ENCODE results near the gene FAM76A. TPM values are rescaled to one million over a fixed set of nuclear protein-coding genes. Genes with fewer than 3 reads are reported as not detected.
"Not testable (repeated sequence)": the region's sequence is repeated elsewhere in the genome, so short reads cannot be mapped to it uniquely, and the experiment has no call there.

Gene FAM76A
- total RNA-seq, 6 donors from 2014 or later: 10.9 to 50.3 (median 21.2) TPM

DNA sequence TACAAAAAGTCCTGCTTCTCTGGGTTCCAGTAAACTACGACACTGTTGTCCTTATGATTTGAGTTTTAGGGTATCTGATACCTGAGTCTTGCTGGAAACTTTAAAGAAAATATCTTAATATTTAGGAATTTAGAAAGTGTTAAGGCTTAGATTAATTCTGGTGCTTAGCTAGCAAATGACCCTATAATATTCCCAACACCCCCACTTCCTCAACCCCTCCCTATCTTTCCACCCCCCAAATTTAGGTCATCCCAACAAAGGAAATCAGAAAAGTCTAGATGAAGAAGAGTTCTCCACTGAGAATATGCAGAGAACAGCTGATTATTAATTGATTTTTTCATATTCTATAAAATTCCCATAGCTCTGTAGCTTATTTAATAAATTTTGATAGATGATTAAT is 58.9 kb downstream of the FAM76A start:
- no peaks in the 10 kb centered on the region for H3K9me3 ChIP-seq
- WGBS, 2 donors: 90 to 96% methylated on average over 1 of the region's 1 CpG
- H3K4me1 ChIP-seq: peaks cover 60 to 86% (median 74%) of the 10 kb centered on the region in 4 donors
- TF ChIP-seq EP300 (IDR thresholded peaks at IDR 0.05): no peak
- TF ChIP-seq, protein P1, sequence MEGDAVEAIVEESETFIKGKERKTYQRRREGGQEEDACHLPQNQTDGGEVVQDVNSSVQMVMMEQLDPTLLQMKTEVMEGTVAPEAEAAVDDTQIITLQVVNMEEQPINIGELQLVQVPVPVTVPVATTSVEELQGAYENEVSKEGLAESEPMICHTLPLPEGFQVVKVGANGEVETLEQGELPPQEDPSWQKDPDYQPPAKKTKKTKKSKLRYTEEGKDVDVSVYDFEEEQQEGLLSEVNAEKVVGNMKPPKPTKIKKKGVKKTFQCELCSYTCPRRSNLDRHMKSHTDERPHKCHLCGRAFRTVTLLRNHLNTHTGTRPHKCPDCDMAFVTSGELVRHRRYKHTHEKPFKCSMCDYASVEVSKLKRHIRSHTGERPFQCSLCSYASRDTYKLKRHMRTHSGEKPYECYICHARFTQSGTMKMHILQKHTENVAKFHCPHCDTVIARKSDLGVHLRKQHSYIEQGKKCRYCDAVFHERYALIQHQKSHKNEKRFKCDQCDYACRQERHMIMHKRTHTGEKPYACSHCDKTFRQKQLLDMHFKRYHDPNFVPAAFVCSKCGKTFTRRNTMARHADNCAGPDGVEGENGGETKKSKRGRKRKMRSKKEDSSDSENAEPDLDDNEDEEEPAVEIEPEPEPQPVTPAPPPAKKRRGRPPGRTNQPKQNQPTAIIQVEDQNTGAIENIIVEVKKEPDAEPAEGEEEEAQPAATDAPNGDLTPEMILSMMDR (IDR thresholded peaks at IDR 0.05): no peak
- TF ChIP-seq POLR2A (IDR thresholded peaks at IDR 0.05): no peak
- no peak for TF ChIP-seq POLR2AphosphoS5 (IDR thresholded peaks at IDR 0.05)
- H3K4me3 ChIP-seq: no peak overlapping the region
- no peaks in the 10 kb centered on the region for H3K27me3 ChIP-seq
- no peak for DNase-seq
- peak overlapping the region; percentile 32 to 87 (median 80) for H3K27ac ChIP-seq
- peaks cover 0 to 14% (median 4%) of the 10 kb centered on the region in 4 donors for H3K36me3 ChIP-seq
- ATAC-seq (ENCODE audit: low FRiP score in 2 of 2): no peak

DNA sequence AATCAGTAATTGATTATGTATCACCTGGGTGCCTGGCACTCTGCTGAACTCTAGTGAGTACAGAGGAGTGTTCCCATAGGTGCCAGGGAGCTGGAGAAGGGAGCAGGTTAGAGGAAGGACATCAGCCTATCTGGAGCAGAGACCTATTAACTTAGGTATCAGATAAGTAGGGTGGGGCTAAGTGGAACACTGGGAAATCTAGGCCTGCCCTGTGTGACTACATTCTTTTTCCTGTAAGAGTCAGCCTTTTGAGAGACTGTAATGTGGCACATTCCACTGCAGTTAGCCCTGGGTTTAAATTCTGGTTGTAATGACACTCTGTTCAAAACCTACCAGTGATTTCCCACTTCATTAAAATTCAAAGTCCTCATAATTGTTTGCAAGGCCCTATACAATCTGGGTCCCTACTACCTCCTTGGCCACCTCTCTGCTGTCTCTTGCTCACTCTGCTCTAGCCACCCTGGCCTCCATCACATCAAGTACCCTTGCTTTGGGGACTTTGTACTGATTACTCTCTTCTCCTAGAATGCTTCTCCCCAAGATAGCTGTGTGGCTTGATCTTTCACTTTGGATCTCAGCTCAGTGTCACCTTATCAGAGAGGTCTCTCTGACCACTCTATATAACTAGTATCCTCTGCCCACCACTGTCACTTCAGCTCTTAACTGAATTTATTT is 60.2 kb downstream of the FAM76A start:
- ATAC-seq (ENCODE audit: low FRiP score in 2 of 2): peak; percentile 55 to 91
- Histone ChIP-seq H3K4me1 (peaks cover 63 to 87% (median 78%) of the 10 kb centered on the region in 4 donors), H3K9me3 (no peaks in the 10 kb centered on the region), H3K27me3 (no peaks in the 10 kb centered on the region), H3K27ac (peak overlapping the region; percentile 76 to 87 (median 82)), H3K4me3 (no peak overlapping the region), H3K36me3 (peaks cover under 1 to 14% (median 9%) of the 10 kb centered on the region in 4 donors)
- DNase-seq: peak in 1 of 2 donors; percentile 77
- TF ChIP-seq EP300 (IDR thresholded peaks at IDR 0.05) (peak; percentile 13 to 95 (median 78)), POLR2AphosphoS5 (IDR thresholded peaks at IDR 0.05) (peak; percentile 43 to 48), POLR2A (IDR thresholded peaks at IDR 0.05) (peak in 1 of 4 donors; percentile 48)
- TF ChIP-seq, protein P1 (IDR thresholded peaks at IDR 0.05): no peak

- no peak for ATAC-seq (ENCODE audit: low FRiP score in 2 of 2)
- DNase-seq: no peak
- Histone ChIP-seq H3K27me3 (no peaks in the 10 kb centered on the region), H3K4me1 (peaks cover 63 to 86% (median 77%) of the 10 kb centered on the region in 4 donors), H3K27ac (peak overlapping the region; percentile 76 to 87 (median 82)), H3K4me3 (no peak overlapping the region), H3K9me3 (no peaks in the 10 kb centered on the region), H3K36me3 (peaks cover 7 to 29% (median 17%) of the 10 kb centered on the region in 4 donors)
- TF ChIP-seq EP300 (IDR thresholded peaks at IDR 0.05) (peak; percentile 22 to 92 (median 47)), POLR2A (IDR thresholded peaks at IDR 0.05) (no peak), POLR2AphosphoS5 (IDR thresholded peaks at IDR 0.05) (peak in 1 of 2 donors; percentile 51)
- TF ChIP-seq, protein P1 (IDR thresholded peaks at IDR 0.05): no peak
These were observed 62.1 kb downstream of the FAM76A start for GRCh38 chr1:27787895-27788294.

GRCh38 chr1:27789540-27790041 is 63.8 kb downstream of the FAM76A start:
- ATAC-seq (ENCODE audit: low FRiP score in 2 of 2): peak; percentile 77 to 82
- peaks cover 51 to 73% (median 69%) of the 10 kb centered on the region in 4 donors for H3K4me1 ChIP-seq
- WGBS, 2 donors: 37 to 43% methylated on average over 4 of the region's 4 CpGs
- no peak overlapping the region for H3K4me3 ChIP-seq
- no peaks in the 10 kb centered on the region for H3K27me3 ChIP-seq
- TF ChIP-seq POLR2A (IDR thresholded peaks at IDR 0.05): no peak
- peak; percentile 71 to 89 for TF ChIP-seq POLR2AphosphoS5 (IDR thresholded peaks at IDR 0.05)
- TF ChIP-seq, protein P1 (IDR thresholded peaks at IDR 0.05): no peak
- peak; percentile 48 to 95 (median 90) for TF ChIP-seq EP300 (IDR thresholded peaks at IDR 0.05)
- DNase-seq: peak in 1 of 2 donors; percentile 82
- peaks cover 14 to 46% (median 30%) of the 10 kb centered on the region in 4 donors for H3K36me3 ChIP-seq
- H3K9me3 ChIP-seq: no peaks in the 10 kb centered on the region
- H3K27ac ChIP-seq: peak overlapping the region; percentile 76 to 87 (median 82)

GRCh38 chr1:27790270-27790669 is 64.5 kb downstream of the FAM76A start:
- Histone ChIP-seq H3K4me1 (peaks cover 51 to 68% (median 63%) of the 10 kb centered on the region in 4 donors), H3K36me3 (peaks cover 18 to 52% (median 37%) of the 10 kb centered on the region in 4 donors), H3K27ac (peak overlapping the region; percentile 76 to 87 (median 82))
- not testable (repeated sequence) for H3K4me3 ChIP-seq; H3K27me3 ChIP-seq; H3K9me3 ChIP-seq; DNase-seq; ATAC-seq (ENCODE audit: low FRiP score in 2 of 2)
- WGBS, 2 donors: 97 to 100% methylated on average over 3 of the region's 3 CpGs

Measured in upper lobe of left lung (tissue), 6 donors.